Right lung (tissue), 5 donors: ENCODE measurements around the gene HKDC1. TPM values are rescaled to one million over a fixed set of nuclear protein-coding genes. Genes with fewer than 3 reads are reported as not detected.

Experiments
- DNase-seq, 2 donors: peaks; one replicate each; pipeline ENCODE4 v3.0.0-alpha.2; 2013
- polyA plus RNA-seq, 5 donors: library from polyadenylated mRNA; unstranded; fragments of 120-200 nt; gene quantifications; one replicate each; pipeline versions ENCODE4 v1.2.1 to v1.2.3, GENCODE V29; 2013; ENCODE audit warnings: inconsistent platforms in 1 of 5, low replicate concordance in 1 of 5; ENCODE audit not compliant: insufficient read length in 5 of 5, insufficient read depth in 1 of 5

HKDC1 gene
- polyA plus RNA-seq, 5 donors = 1.1 to 5.5 (median 3.4) TPM

- DNase-seq = no peak
Observed at GRCh38 chr10:69215405-69216171, 4.5 kb upstream of the HKDC1 start.

GRCh38 chr10:69216577-69217118 lies 3.5 kb upstream of the HKDC1 start:
- DNase-seq = no peak

- DNase-seq = no peak
Observed at GRCh38 chr10:69217119-69217754, 2.9 kb upstream of the HKDC1 start.

DNA sequence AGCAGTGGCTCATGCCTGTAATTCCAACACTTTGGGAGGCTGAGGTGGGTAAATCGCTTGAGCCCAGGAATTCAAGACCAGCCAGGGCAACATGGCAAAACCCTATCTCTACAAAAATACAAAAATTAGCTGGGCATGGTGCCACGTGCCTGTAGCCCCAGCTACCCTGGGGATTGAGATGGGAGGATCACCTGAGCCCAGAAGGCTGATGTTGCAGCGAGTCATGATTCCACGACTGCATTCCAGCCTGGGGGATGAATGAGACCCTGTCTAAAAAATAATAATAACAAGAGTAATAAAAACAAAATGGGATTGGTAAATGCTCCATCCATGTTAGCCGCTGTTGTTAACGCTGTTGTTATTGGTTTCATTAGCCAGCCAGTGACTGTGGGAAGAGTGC lies 1.3 kb upstream of the HKDC1 start:
- DNase-seq = no peak

DNA sequence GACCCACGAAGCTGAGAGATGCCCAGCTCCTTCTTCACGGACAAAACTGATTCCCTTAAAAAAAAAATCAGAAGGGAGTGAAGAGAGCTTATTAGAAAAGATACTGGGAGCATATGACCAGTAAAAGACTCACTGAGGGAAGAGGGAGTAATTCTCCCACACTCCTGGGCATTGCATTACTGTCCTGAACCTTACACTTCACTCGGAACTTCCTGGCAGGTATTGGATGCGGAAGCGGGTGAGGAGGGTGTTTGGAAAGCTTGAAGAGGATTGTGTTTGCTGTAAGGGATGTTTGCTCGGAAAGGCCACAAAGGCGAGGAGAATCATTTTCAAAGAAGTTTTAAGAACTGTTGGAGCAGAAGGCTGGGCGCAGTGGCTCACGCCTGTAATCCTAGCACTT lies 375 bp downstream of the HKDC1 start:
- DNase-seq = no peak

- DNase-seq = no peak
Observed at GRCh38 chr10:69222157-69223027, 2.3 kb downstream of the HKDC1 start.

- no peak for DNase-seq
Observed at GRCh38 chr10:69223028-69223342, 2.9 kb downstream of the HKDC1 start.

DNA sequence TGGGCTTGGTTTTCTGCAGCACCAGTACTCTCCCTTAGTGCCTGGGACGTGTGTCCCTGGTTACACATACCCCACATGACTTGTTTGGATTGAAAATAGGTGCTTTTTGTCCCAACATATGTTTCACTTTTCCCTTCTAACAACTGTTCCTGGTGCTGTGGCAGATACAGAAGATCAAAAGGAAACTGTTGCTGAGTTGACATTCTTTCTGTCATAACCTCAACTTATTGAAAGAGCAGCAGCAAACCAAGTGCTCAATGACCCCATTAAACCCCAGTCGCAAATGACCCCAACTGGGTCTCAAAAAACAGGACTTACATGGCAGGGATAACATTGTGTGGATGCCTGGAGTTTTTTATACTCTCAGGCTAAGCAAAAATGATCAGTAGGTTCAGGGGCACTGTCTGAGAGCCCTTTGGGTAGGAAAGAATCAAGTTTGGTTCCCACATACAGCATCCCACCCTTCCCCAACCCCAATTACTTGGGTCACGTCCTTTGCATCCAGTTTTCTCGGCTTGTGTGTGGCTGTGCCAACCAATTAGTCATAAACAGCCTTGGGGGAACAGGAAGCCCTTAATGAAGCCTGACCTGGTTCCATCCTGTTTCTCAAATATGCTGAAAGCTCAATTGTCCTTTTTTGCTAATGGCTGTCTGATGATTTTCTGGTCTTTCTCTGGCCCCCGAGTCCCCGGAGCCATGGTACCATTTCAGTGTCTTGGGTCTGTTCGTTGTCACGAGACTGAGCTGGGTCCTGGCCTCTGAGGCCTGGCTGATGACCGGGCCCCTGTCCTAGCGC lies 4.9 kb downstream of the HKDC1 start:
- no peak for DNase-seq

DNA sequence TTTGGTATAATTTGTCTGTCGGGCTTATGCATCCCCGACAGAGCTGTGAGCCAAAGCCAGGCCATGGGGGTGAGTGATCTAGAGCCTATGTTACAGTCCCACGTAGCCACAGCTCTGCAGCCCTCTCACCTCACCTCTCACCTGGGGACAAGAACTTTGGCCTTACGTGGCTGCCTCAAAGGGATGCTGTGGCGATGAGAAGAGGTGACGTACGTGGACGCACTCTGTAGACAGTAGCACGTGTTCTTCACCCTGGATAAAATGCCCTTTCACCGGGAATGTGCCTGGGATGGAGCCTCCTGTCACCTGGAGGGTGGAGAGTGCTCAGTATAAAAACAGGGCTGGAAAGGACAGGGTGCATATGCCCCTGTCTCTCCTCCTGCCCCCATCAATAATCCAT lies 5.5 kb downstream of the HKDC1 start:
- no peak for DNase-seq

GRCh38 chr10:69226919-69227450 lies 6.9 kb downstream of the HKDC1 start:
- DNase-seq = no peak

- no peak for DNase-seq
Observed at GRCh38 chr10:69228151-69228550, 8.0 kb downstream of the HKDC1 start.

DNA sequence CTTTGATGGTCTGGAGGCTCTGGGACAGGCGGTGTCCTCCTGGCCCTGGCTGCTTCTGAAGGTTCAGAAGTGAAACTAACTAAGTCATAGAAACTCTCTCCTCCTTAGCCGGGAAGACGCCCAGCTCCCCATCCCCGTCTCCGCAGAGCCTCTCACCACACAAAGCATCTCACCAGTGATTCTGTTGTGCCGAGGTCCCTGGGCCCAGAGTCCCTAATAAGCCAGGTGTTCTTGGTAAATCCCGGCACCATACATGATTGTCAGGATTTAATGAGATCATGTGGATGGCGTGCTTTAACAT lies 9.4 kb downstream of the HKDC1 start:
- DNase-seq = no peak

DNA sequence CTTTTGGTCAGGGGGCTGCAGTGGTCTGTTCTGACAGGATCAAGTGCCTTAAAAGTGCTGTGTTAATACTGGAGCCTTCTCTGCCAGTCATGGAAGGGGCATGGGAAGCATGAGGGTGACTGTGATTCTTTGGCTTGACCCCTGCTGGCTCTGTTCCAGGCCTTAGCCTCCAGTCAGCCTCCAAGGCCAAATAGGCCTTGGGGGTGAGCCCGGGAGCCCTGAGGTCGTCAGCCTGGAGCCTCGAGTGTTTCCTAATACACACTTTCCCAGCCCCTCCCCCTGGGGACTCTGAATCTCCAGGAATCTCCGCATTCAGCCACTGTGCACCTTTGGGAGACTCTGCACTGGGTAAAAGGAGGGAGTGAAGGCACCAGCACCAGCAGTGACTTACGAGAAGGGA lies 10.0 kb downstream of the HKDC1 start:
- DNase-seq = no peak

- no peak for DNase-seq
Observed at GRCh38 chr10:69232252-69232651, 12.1 kb downstream of the HKDC1 start.

- DNase-seq = no peak
Observed at GRCh38 chr10:69232736-69233480, 12.8 kb downstream of the HKDC1 start.

GRCh38 chr10:69234447-69234846 lies 14.3 kb downstream of the HKDC1 start:
- DNase-seq = no peak

DNA sequence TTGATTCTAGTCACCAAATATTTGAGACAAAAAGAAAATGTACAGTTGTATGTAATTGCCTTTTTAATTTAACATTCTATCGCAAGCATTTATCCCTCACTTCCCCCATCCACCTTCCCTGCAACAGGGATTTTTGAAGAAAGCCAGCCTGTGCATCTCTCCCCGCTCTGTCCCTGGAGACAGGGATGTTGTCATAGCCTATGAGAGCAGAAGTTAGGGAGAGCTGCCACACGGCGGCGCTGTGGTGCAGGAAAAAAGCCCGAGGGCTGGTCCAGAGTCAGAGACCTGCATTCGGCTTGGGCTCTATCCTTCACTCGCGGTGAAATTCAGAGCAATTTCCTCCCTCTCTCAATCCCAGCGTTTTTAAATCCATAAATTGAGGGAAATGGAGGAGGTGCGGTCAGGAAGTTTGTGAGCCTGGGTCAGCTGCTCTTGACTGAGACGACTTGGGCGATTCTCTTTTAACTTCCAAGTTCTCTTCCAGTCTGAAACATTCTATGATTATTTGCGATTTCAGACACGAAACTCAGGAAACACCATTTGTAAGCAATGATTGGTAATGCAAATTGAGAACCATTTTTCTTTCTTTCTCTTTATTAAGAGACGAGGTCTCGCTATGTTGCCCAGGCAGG lies 17.5 kb downstream of the HKDC1 start:
- DNase-seq = peak; percentile 74 to 82

DNA sequence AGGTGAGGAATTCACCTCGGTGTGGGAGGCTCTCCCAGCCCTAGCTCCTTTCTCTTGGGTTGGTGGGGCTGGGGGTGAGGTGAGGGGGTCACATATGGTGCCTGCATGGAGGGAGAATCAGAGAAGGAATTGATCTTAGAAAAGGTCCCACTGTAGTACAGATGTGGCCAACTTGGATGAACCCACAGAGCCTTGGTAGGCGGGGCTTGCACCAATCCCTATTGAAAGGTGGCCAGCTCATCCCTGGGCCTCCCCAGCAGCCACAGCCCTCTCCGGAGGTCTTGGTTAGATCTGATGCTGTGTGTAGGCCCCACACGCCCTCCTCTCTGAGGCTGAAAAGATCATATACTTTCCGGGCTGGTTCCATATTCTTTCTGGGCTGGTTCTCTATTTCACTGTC lies 19.0 kb downstream of the HKDC1 start:
- DNase-seq = no peak

DNA sequence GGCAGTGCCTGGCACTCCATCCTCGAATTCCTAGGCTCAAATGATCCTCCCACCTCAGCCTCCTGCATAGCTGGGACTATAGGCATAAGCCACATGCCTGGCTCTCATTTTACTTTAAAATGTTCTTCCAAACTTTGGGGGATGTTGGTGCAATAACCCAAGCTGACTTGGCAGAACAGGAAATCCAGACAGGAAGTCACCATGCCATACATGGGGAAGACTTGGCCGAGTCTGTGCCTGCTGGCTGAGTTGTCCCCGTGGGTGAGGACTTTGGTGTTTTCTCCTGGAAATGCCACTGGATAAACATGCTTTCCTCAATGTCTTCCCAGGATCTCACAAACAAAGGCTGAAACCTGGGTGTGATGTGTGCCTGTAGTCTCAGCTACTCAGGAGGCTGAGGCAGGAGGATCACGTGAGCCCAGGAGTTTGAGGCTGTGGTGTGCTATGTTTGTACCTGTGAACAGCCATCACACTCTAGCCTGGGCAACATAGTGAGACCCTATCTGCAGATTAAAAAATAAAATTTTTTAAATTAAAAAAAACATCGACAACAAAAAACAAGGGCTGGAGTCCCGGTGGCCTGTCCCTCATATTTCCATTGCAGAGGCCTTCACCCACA lies 19.8 kb downstream of the HKDC1 start:
- DNase-seq = no peak

DNA sequence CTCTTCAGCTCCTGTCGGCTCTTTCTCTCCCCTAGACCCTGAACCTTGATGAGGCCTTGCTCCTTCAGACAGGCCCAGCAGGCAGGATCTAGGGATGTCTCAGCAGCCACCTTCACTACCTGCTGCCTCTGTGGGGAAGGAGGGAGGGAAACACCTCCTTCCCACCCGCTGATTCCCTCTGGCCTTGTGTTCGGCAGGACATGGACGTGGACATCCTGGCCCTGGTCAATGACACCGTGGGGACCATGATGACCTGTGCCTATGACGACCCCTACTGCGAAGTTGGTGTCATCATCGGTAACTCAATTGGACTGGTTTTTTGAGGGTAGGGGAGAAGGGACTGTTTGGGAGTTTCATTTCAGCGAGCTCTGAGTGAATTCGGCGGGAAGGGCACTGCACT lies 20.3 kb downstream of the HKDC1 start:
- no peak for DNase-seq
